ENCODE data around the gene SHISA3.

GRCh38 chr4:42412251-42412650 is 15.0 kb downstream of the SHISA3 start:
- TF ChIP-seq POLR2A (IDR thresholded peaks at IDR 0.05) (no peak), CTCF (IDR thresholded peaks at IDR 0.05) (no peak)
